H9 (cell line): ENCODE measurements around the gene SELENOW. TPM values are rescaled to one million over a fixed set of nuclear protein-coding genes. Genes with fewer than 3 reads are reported as not detected.

Experiments used
- DNase-seq: peaks from one replicate; pipeline ENCODE4 v3.0.0-alpha.2; 2017
- H2AFZ ChIP-seq: one replicate; pipeline ENCODE4 v1.6.1; 2013; ENCODE audit warnings: mild to moderate bottlenecking, low read length, control low read depth, moderate library complexity
- H2AK5ac ChIP-seq: 2 replicates; pipeline ENCODE4 v1.6.1; 2013; ENCODE audit warnings: low read length, control low read depth, mixed read lengths; ENCODE audit not compliant: insufficient read length
- H2BK120ac ChIP-seq: one replicate; pipeline ENCODE4 v1.6.1; 2013; ENCODE audit warnings: low read depth, mild to moderate bottlenecking, low read length, control low read depth, inconsistent platforms; ENCODE audit not compliant: poor library complexity, severe bottlenecking
- H2BK12ac ChIP-seq: 2 replicates; pipeline ENCODE4 v1.6.1; 2013; ENCODE audit warnings: low read length, control low read depth, mixed read lengths, low read depth; ENCODE audit not compliant: insufficient read length
- H2BK15ac ChIP-seq: 2 replicates; pipeline ENCODE4 v1.6.1; 2013; ENCODE audit warnings: low read depth, low read length, control low read depth
- H2BK20ac ChIP-seq: one replicate; pipeline ENCODE4 v1.6.1; 2013; ENCODE audit warnings: low read depth, mild to moderate bottlenecking, low read length, control low read depth, inconsistent platforms; ENCODE audit not compliant: poor library complexity, severe bottlenecking
- H2BK5ac ChIP-seq: 2 replicates; pipeline ENCODE4 v1.6.1; 2013; ENCODE audit warnings: low read length, control low read depth, mixed read lengths; ENCODE audit not compliant: insufficient read length
- H3K14ac ChIP-seq: 2 replicates; pipeline ENCODE4 v1.6.1; 2013; ENCODE audit warnings: low read length, control low read depth; ENCODE audit not compliant: insufficient read depth
- H3K18ac ChIP-seq: 2 replicates; pipeline ENCODE4 v1.6.1; 2013; ENCODE audit warnings: low read depth, mild to moderate bottlenecking, mixed read lengths, low read length, control low read depth; ENCODE audit not compliant: insufficient read length
- H3K23ac ChIP-seq: 2 replicates; pipeline ENCODE4 v1.6.1; 2013; ENCODE audit warnings: low read length, control low read depth, mixed read lengths, low read depth; ENCODE audit not compliant: insufficient read length
- H3K23me2 ChIP-seq: 2 replicates; pipeline ENCODE4 v1.6.1; 2013; ENCODE audit warnings: low read depth, mild to moderate bottlenecking, mixed read lengths, low read length, control low read depth; ENCODE audit not compliant: insufficient read length, poor library complexity, severe bottlenecking
- H3K27ac ChIP-seq: 2 replicates; pipeline ENCODE4 v1.5.1; 2013; ENCODE audit warnings: low read length, control low read depth, mixed read lengths, low read depth; ENCODE audit not compliant: insufficient read length
- H3K27me3 ChIP-seq: 2 replicates; pipeline ENCODE4 v1.6.1; 2013; ENCODE audit warnings: low read length, control low read depth, inconsistent platforms; ENCODE audit not compliant: insufficient read depth
- H3K4ac ChIP-seq: 2 replicates; pipeline ENCODE4 v1.6.1; 2013; ENCODE audit warnings: low read depth, mild to moderate bottlenecking, control low read depth, inconsistent platforms, low read length, moderate library complexity
- H3K4me1 ChIP-seq: 2 replicates; pipeline ENCODE4 v1.6.1; 2013; ENCODE audit warnings: low read length, control low read depth, inconsistent platforms; ENCODE audit not compliant: insufficient read depth
- H3K4me2 ChIP-seq: 2 replicates; pipeline ENCODE4 v1.6.1; 2013; ENCODE audit warnings: low read length, control low read depth, mixed read lengths; ENCODE audit not compliant: insufficient read length, insufficient read depth
- H3K56ac ChIP-seq: 2 replicates; pipeline ENCODE4 v1.6.1; 2013; ENCODE audit warnings: low read depth, mild to moderate bottlenecking, mixed read lengths, low read length, control low read depth; ENCODE audit not compliant: insufficient read length
- H3K79me1 ChIP-seq: 2 replicates; pipeline ENCODE4 v1.6.1; 2013; ENCODE audit warnings: low read depth, mild to moderate bottlenecking, moderate library complexity, low read length, control low read depth, inconsistent platforms; ENCODE audit not compliant: insufficient read depth, poor library complexity, severe bottlenecking
- H3K79me2 ChIP-seq: 2 replicates; pipeline ENCODE4 v1.6.1; 2013; ENCODE audit warnings: low read length, control low read depth, inconsistent platforms; ENCODE audit not compliant: insufficient read depth
- H3K9ac ChIP-seq: 2 replicates; pipeline ENCODE4 v1.6.1; 2013; ENCODE audit warnings: low read length, control low read depth, mixed read lengths; ENCODE audit not compliant: insufficient read length; ENCODE audit errors: extremely low read depth
- H3K9me3 ChIP-seq: one replicate; pipeline ENCODE4 v1.6.1; 2013; ENCODE audit warnings: low read depth, low read length, inconsistent platforms; ENCODE audit not compliant: control insufficient read depth
- H3T11ph ChIP-seq: one replicate; pipeline ENCODE4 v1.6.1; 2013; ENCODE audit warnings: mild to moderate bottlenecking, low read length, control low read depth, inconsistent platforms
- H4K20me1 ChIP-seq: one replicate; pipeline ENCODE4 v1.6.1; 2013; ENCODE audit not compliant: control insufficient read depth, insufficient read length, insufficient read depth
- H4K5ac ChIP-seq: 2 replicates; pipeline ENCODE4 v1.6.1; 2013; ENCODE audit warnings: low read depth, mild to moderate bottlenecking, mixed read lengths, low read length, control low read depth; ENCODE audit not compliant: insufficient read length
- H4K8ac ChIP-seq: replicated peaks from 2 replicates; pipeline ENCODE4 v1.6.1; 2013; ENCODE audit warnings: low read length, control low read depth, mixed read lengths, low read depth; ENCODE audit not compliant: insufficient read length
- H4K91ac ChIP-seq: 2 replicates; pipeline ENCODE4 v1.6.1; 2013; ENCODE audit warnings: low read depth, mild to moderate bottlenecking, moderate library complexity, mixed read lengths, low read length, control low read depth; ENCODE audit not compliant: insufficient read length
- H3K27ac Mint-ChIP-seq, 3 experiments: 2 replicates in 2 of 3; 3 replicates in 1 of 3; pipeline ENCODE4 v1.8.0; 2020 to 2021; ENCODE audit warnings: mixed read lengths in 3 of 3, mild to moderate bottlenecking in 1 of 3, moderate library complexity in 1 of 3
- H3K27me3 Mint-ChIP-seq: 2 replicates; pipeline ENCODE4 v1.8.0; 2021; ENCODE audit warnings: low read depth, mild to moderate bottlenecking, moderate library complexity, mixed read lengths
- H3K36me3 Mint-ChIP-seq, 3 experiments: 2 replicates in 2 of 3; 3 replicates in 1 of 3; pipeline ENCODE4 v1.8.0; 2020 to 2021; ENCODE audit warnings: low read depth in 3 of 3, mixed read lengths in 3 of 3; ENCODE audit not compliant: insufficient read depth in 1 of 3
- H3K4me1 Mint-ChIP-seq, 2 experiments: 2 replicates each; pipeline ENCODE4 v1.8.0; 2020; ENCODE audit warnings: mixed read lengths in 2 of 2
- H3K4me3 Mint-ChIP-seq, 2 experiments: 2 replicates in 1 of 2; 3 replicates in 1 of 2; pipeline ENCODE4 v1.8.0; 2020 to 2021; ENCODE audit warnings: mild to moderate bottlenecking in 2 of 2, mixed read lengths in 2 of 2, moderate library complexity in 1 of 2
- H3K9me3 Mint-ChIP-seq, 2 experiments: 2 replicates in 1 of 2; 3 replicates in 1 of 2; pipeline ENCODE4 v1.8.0; 2020; ENCODE audit warnings: mild to moderate bottlenecking in 2 of 2, mixed read lengths in 2 of 2, moderate library complexity in 1 of 2
- CTCF ChIP-seq: fragments of 200-600 bp; sonication (generic); conservative IDR thresholded peaks from 3 replicates; pipeline ENCODE4 v1.8.0; 2021; ENCODE audit warnings: antibody characterized with exemption, mild to moderate bottlenecking
- WGBS: extraction: QIAGEN DNeasy Blood & Tissue Kit; methylation state at CpG from one replicate; pipeline ENCODE4 v1.1.7; 2013; ENCODE audit warnings: missing lambda C conversion rate, low lambda C conversion rate, mixed read lengths; ENCODE audit not compliant: insufficient read length; ENCODE audit errors: extremely low coverage; 5-methylcytosine and 5-hydroxymethylcytosine counted together
- total RNA-seq: library from RNA; stranded (reverse); gene quantifications from 2 replicates; pipeline ENCODE4 v1.2.1, GENCODE V29; 2021

The SELENOW gene
- total RNA-seq, 1 experiment from 2014 or later = 388 TPM

- no peak overlapping the region for H4K8ac ChIP-seq
- H2BK5ac ChIP-seq = no peak overlapping the region
- no peak overlapping the region for H3K4ac ChIP-seq
- peaks cover 8% of the 10 kb centered on the region; the same call in 1 of the 2 replicates for H3K79me2 ChIP-seq
- H3K4me1 Mint-ChIP-seq = peaks cover 8 to 21% of the 10 kb centered on the region in 2 experiments
- H2BK12ac ChIP-seq = no peak overlapping the region
- peaks cover 1% of the 10 kb centered on the region; the same call in 1 of the 2 replicates for H3K4me1 ChIP-seq
- H3K79me1 ChIP-seq = peaks cover 8% of the 10 kb centered on the region
- no peaks in the 10 kb centered on the region for H3K27me3 ChIP-seq
- no CpG with 5 or more reads among the region's 9 CpGs for WGBS
- peaks cover 5% of the 10 kb centered on the region for H4K20me1 ChIP-seq
- no peak for TF ChIP-seq CTCF
- H3K4me2 ChIP-seq = no peak overlapping the region
- no peaks in the 10 kb centered on the region for H3K9me3 ChIP-seq
- peaks cover 8% of the 10 kb centered on the region for H3K23me2 ChIP-seq
- no peak overlapping the region for H4K5ac ChIP-seq
- H3K9ac ChIP-seq = no peak overlapping the region
- H3T11ph ChIP-seq = no peak overlapping the region
- no peak overlapping the region for H3K27ac Mint-ChIP-seq
- no peak overlapping the region for H3K27ac ChIP-seq
- no peaks in the 10 kb centered on the region for H3K27me3 Mint-ChIP-seq
- no peak overlapping the region for H3K56ac ChIP-seq
- no peak overlapping the region for H2AFZ ChIP-seq
- no peak overlapping the region for H2BK120ac ChIP-seq
- H2BK15ac ChIP-seq = no peak overlapping the region
- H3K36me3 Mint-ChIP-seq = peaks cover 41 to 65% (median 63%) of the 10 kb centered on the region in 3 experiments
- 0 out of 5 replicates have a peak overlapping the region, but pooled peaks have one; percentile 8 to 10 for H3K4me3 Mint-ChIP-seq
- H3K23ac ChIP-seq = no peak overlapping the region
- no peak overlapping the region for H2AK5ac ChIP-seq
- no peak overlapping the region for H4K91ac ChIP-seq
- H2BK20ac ChIP-seq = no peak overlapping the region
- H3K9me3 Mint-ChIP-seq = no peaks in the 10 kb centered on the region
- H3K14ac ChIP-seq = no peak overlapping the region
- no peak for DNase-seq
- no peak overlapping the region for H3K18ac ChIP-seq
Observed at GRCh38 chr19:47781590-47782262, 3.2 kb downstream of the SELENOW start.
